ENCODE results near the gene ZFAND3. TPM values are rescaled to one million over a fixed set of nuclear protein-coding genes. Genes with fewer than 3 reads are reported as not detected.
"Not testable (repeated sequence)": the region's sequence is repeated elsewhere in the genome, so short reads cannot be mapped to it uniquely, and the experiment has no call there.

The ZFAND3 gene
- polyA plus RNA-seq, 4 donors = 35.9 to 80.4 (median 40.9) TPM

GRCh38 chr6:37952027-37952426 lies 132.5 kb downstream of the ZFAND3 start:
- Histone ChIP-seq H3K9me3 (ENCODE audit: control insufficient read depth in 2 of 2, insufficient read depth in 1 of 2, low read depth in 1 of 2, low read length in 1 of 2) (peaks cover 0 to 7% of the 10 kb centered on the region in 2 donors), H3K27me3 (ENCODE audit: control insufficient read depth in 3 of 3, insufficient read depth in 3 of 3, low read length in 3 of 3) (no peaks in the 10 kb centered on the region), H3K27ac (ENCODE audit: low read depth in 1 of 3, low read length in 2 of 3) (no peak overlapping the region), H3K36me3 (ENCODE audit: control insufficient read depth in 3 of 3, insufficient read depth in 2 of 3, low read depth in 1 of 3, low read length in 3 of 3) (peaks cover 0 to 5% (median 0%) of the 10 kb centered on the region in 3 donors), H3K4me3 (ENCODE audit: low read depth in 1 of 3, low read length in 3 of 3) (no peak overlapping the region), H3K4me1 (ENCODE audit: control insufficient read depth in 3 of 3, insufficient read depth in 2 of 3, low read depth in 1 of 3, low read length in 2 of 3) (peaks cover 0 to 3% (median 0%) of the 10 kb centered on the region in 3 donors)
- no peak for DNase-seq
- no peak for FAIRE-seq
- WGBS, 3 donors = 72 to 86% (median 73%) methylated on average over 2 of the region's 2 CpGs

DNA sequence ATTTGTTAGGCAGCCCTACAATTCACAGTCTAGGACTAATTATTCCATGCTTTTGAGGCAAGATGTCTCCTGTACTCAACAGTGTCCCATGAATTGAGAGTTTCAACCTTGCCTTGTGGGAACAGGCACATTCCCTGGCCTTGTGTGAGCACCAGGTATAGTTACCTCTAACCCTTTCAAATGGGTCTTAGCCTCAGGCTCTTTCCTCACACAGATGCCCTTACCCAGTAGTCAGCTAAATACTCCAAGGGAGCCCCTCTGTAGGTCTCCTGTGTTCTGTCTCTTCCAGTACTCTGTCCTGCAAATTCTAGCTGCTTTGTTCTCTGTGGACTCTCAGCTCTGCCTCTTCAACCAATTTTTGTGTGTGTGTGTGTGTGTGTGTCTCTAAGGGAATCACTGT lies 135.3 kb downstream of the ZFAND3 start:
- Histone ChIP-seq H3K27ac (ENCODE audit: low read depth in 1 of 3, low read length in 2 of 3) (no peak overlapping the region), H3K27me3 (ENCODE audit: control insufficient read depth in 3 of 3, insufficient read depth in 3 of 3, low read length in 3 of 3) (no peaks in the 10 kb centered on the region), H3K9me3 (ENCODE audit: control insufficient read depth in 2 of 2, insufficient read depth in 1 of 2, low read depth in 1 of 2, low read length in 1 of 2) (no peaks in the 10 kb centered on the region), H3K36me3 (ENCODE audit: control insufficient read depth in 3 of 3, insufficient read depth in 2 of 3, low read depth in 1 of 3, low read length in 3 of 3) (no peaks in the 10 kb centered on the region), H3K4me3 (ENCODE audit: low read depth in 1 of 3, low read length in 3 of 3) (no peak overlapping the region), H3K4me1 (ENCODE audit: control insufficient read depth in 3 of 3, insufficient read depth in 2 of 3, low read depth in 1 of 3, low read length in 2 of 3) (peaks cover 0 to 5% (median 0%) of the 10 kb centered on the region in 3 donors)
- FAIRE-seq (no peak), DNase-seq (no peak)

- no peak for FAIRE-seq
- Histone ChIP-seq H3K27ac (ENCODE audit: low read depth in 1 of 3, low read length in 2 of 3) (no peak overlapping the region), H3K9me3 (ENCODE audit: control insufficient read depth in 2 of 2, insufficient read depth in 1 of 2, low read depth in 1 of 2, low read length in 1 of 2) (peaks cover 0 to 8% of the 10 kb centered on the region in 2 donors), H3K27me3 (ENCODE audit: control insufficient read depth in 3 of 3, insufficient read depth in 3 of 3, low read length in 3 of 3) (no peaks in the 10 kb centered on the region), H3K36me3 (ENCODE audit: control insufficient read depth in 3 of 3, insufficient read depth in 2 of 3, low read depth in 1 of 3, low read length in 3 of 3) (peaks cover 0 to 8% (median 0%) of the 10 kb centered on the region in 3 donors), H3K4me1 (ENCODE audit: control insufficient read depth in 3 of 3, insufficient read depth in 2 of 3, low read depth in 1 of 3, low read length in 2 of 3) (peaks cover 0 to 5% (median 0%) of the 10 kb centered on the region in 3 donors), H3K4me3 (ENCODE audit: low read depth in 1 of 3, low read length in 3 of 3) (no peak overlapping the region)
- no peak for DNase-seq
- 56 to 76% (median 74%) methylated on average over 5 of the region's 5 CpGs for WGBS, 3 donors
These were observed 137.3 kb downstream of the ZFAND3 start for GRCh38 chr6:37956711-37957275.

- 83 to 91% (median 88%) methylated on average over 3 of the region's 3 CpGs for WGBS, 3 donors
These were observed 139.5 kb downstream of the ZFAND3 start for GRCh38 chr6:37959061-37959460.

GRCh38 chr6:37960139-37960935 lies 140.8 kb downstream of the ZFAND3 start:
- H3K27ac ChIP-seq (ENCODE audit: low read depth in 1 of 3, low read length in 2 of 3) = no peak overlapping the region
- H3K9me3 ChIP-seq (ENCODE audit: control insufficient read depth in 2 of 2, insufficient read depth in 1 of 2, low read depth in 1 of 2, low read length in 1 of 2) = peaks cover 0 to 8% of the 10 kb centered on the region in 2 donors
- H3K4me1 ChIP-seq (ENCODE audit: control insufficient read depth in 3 of 3, insufficient read depth in 2 of 3, low read depth in 1 of 3, low read length in 2 of 3) = peaks cover 0 to 2% (median 0%) of the 10 kb centered on the region in 3 donors
- peaks cover 0 to 13% (median 2%) of the 10 kb centered on the region in 3 donors for H3K36me3 ChIP-seq (ENCODE audit: control insufficient read depth in 3 of 3, insufficient read depth in 2 of 3, low read depth in 1 of 3, low read length in 3 of 3)
- H3K27me3 ChIP-seq (ENCODE audit: control insufficient read depth in 3 of 3, insufficient read depth in 3 of 3, low read length in 3 of 3) = no peaks in the 10 kb centered on the region
- WGBS, 3 donors = 89 to 97% (median 92%) methylated on average over 4 of the region's 4 CpGs
- no peak overlapping the region for H3K4me3 ChIP-seq (ENCODE audit: low read depth in 1 of 3, low read length in 3 of 3)
- DNase-seq (no peak), FAIRE-seq (no peak)

More at GRCh38 chr6:37959061-37959460, 139.5 kb downstream of the ZFAND3 start:
- FAIRE-seq = no peak
- H3K27me3 ChIP-seq (ENCODE audit: control insufficient read depth in 3 of 3, insufficient read depth in 3 of 3, low read length in 3 of 3) = no peaks in the 10 kb centered on the region
- peaks cover 0 to 2% (median 0%) of the 10 kb centered on the region in 3 donors for H3K4me1 ChIP-seq (ENCODE audit: control insufficient read depth in 3 of 3, insufficient read depth in 2 of 3, low read depth in 1 of 3, low read length in 2 of 3)
- H3K9me3 ChIP-seq (ENCODE audit: control insufficient read depth in 2 of 2, insufficient read depth in 1 of 2, low read depth in 1 of 2, low read length in 1 of 2) = peaks cover 0 to 8% of the 10 kb centered on the region in 2 donors
- no peak overlapping the region for H3K4me3 ChIP-seq (ENCODE audit: low read depth in 1 of 3, low read length in 3 of 3)
- no peak for DNase-seq
- no peak overlapping the region for H3K27ac ChIP-seq (ENCODE audit: low read depth in 1 of 3, low read length in 2 of 3)
- H3K36me3 ChIP-seq (ENCODE audit: control insufficient read depth in 3 of 3, insufficient read depth in 2 of 3, low read depth in 1 of 3, low read length in 3 of 3) = peaks cover 0 to 13% (median 0%) of the 10 kb centered on the region in 3 donors

DNA sequence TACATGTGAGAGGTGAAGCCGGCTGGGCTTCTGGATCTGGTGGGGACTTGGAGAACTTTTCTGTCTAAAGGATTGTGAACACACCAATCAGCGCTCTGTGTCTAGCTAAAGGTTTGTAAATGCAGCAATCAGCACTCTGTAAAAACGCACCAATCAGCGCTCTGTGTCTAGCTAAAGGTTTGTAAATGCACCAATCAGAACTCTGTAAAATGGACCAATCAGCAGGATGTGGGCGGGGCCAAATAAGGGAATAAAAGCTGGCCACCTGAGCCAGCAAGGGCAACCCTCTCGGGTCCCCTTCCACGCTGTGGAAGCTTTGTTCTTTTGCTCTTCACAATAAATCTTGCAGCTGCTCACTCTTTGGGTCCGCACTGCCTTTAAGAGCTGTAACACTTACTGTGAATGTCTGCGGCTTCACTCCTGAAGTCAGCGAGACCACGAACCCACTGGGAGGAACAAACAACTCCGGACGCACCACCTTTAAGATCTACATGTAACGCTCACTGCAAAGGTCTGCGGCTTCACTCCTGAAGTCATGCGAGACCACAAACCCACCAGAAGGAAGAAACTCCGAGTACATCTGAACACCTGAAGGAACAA lies 143.1 kb downstream of the ZFAND3 start:
- WGBS, 3 donors = 89 to 96% (median 93%) methylated on average over 17 of the region's 17 CpGs
- H3K9me3 ChIP-seq (ENCODE audit: control insufficient read depth in 2 of 2, insufficient read depth in 1 of 2, low read depth in 1 of 2, low read length in 1 of 2); DNase-seq; FAIRE-seq; H3K27ac ChIP-seq (ENCODE audit: low read depth in 1 of 3, low read length in 2 of 3); H3K4me3 ChIP-seq (ENCODE audit: low read depth in 1 of 3, low read length in 3 of 3); H3K4me1 ChIP-seq (ENCODE audit: control insufficient read depth in 3 of 3, insufficient read depth in 2 of 3, low read depth in 1 of 3, low read length in 2 of 3); H3K27me3 ChIP-seq (ENCODE audit: control insufficient read depth in 3 of 3, insufficient read depth in 3 of 3, low read length in 3 of 3): not testable (repeated sequence)
- peaks cover 0 to 13% (median 2%) of the 10 kb centered on the region in 3 donors for H3K36me3 ChIP-seq (ENCODE audit: control insufficient read depth in 3 of 3, insufficient read depth in 2 of 3, low read depth in 1 of 3, low read length in 3 of 3)

GRCh38 chr6:37965964-37966676 lies 146.6 kb downstream of the ZFAND3 start:
- Histone ChIP-seq H3K27me3 (ENCODE audit: control insufficient read depth in 3 of 3, insufficient read depth in 3 of 3, low read length in 3 of 3) (no peaks in the 10 kb centered on the region), H3K36me3 (ENCODE audit: control insufficient read depth in 3 of 3, insufficient read depth in 2 of 3, low read depth in 1 of 3, low read length in 3 of 3) (peaks cover 0 to 8% (median 2%) of the 10 kb centered on the region in 3 donors), H3K9me3 (ENCODE audit: control insufficient read depth in 2 of 2, insufficient read depth in 1 of 2, low read depth in 1 of 2, low read length in 1 of 2) (peaks cover 0 to 7% of the 10 kb centered on the region in 2 donors), H3K4me1 (ENCODE audit: control insufficient read depth in 3 of 3, insufficient read depth in 2 of 3, low read depth in 1 of 3, low read length in 2 of 3) (peaks cover 0 to 1% (median 0%) of the 10 kb centered on the region in 3 donors), H3K4me3 (ENCODE audit: low read depth in 1 of 3, low read length in 3 of 3) (no peak overlapping the region), H3K27ac (ENCODE audit: low read depth in 1 of 3, low read length in 2 of 3) (no peak overlapping the region)
- WGBS, 3 donors = 92 to 96% (median 95%) methylated on average over 3 of the region's 3 CpGs
- no peak for DNase-seq
- FAIRE-seq = no peak

GRCh38 chr6:37966801-37967200 lies 147.3 kb downstream of the ZFAND3 start:
- no peak for DNase-seq
- H3K36me3 ChIP-seq (ENCODE audit: control insufficient read depth in 3 of 3, insufficient read depth in 2 of 3, low read depth in 1 of 3, low read length in 3 of 3) = peaks cover 0 to 5% (median 2%) of the 10 kb centered on the region in 3 donors
- no peaks in the 10 kb centered on the region for H3K27me3 ChIP-seq (ENCODE audit: control insufficient read depth in 3 of 3, insufficient read depth in 3 of 3, low read length in 3 of 3)
- WGBS, 3 donors = 49 to 71% (median 59%) methylated on average over 1 of the region's 1 CpG
- peaks cover 0 to 4% (median 0%) of the 10 kb centered on the region in 3 donors for H3K4me1 ChIP-seq (ENCODE audit: control insufficient read depth in 3 of 3, insufficient read depth in 2 of 3, low read depth in 1 of 3, low read length in 2 of 3)
- peaks cover 0 to under 1% of the 10 kb centered on the region in 2 donors for H3K9me3 ChIP-seq (ENCODE audit: control insufficient read depth in 2 of 2, insufficient read depth in 1 of 2, low read depth in 1 of 2, low read length in 1 of 2)
- no peak for FAIRE-seq
- no peak overlapping the region for H3K4me3 ChIP-seq (ENCODE audit: low read depth in 1 of 3, low read length in 3 of 3)
- H3K27ac ChIP-seq (ENCODE audit: low read depth in 1 of 3, low read length in 2 of 3) = no peak overlapping the region
